Activated naive CD8-positive, alpha-beta T cell treated with anti-CD3 and anti-CD28 coated beads for 36 hours (primary cell): ENCODE data around the gene PSKH1. TPM values are rescaled to one million over a fixed set of nuclear protein-coding genes. Genes with fewer than 3 reads are reported as not detected.
"Not testable (repeated sequence)": the region's sequence is repeated elsewhere in the genome, so short reads cannot be mapped to it uniquely, and the experiment has no call there.

Experiments
- DNase-seq: peaks from one replicate; pipeline ENCODE4 v3.0.0; 2021
- H3K27ac Mint-ChIP-seq: one replicate; pipeline ENCODE4 v1.8.0; 2022; ENCODE audit warnings: mild to moderate bottlenecking, moderate library complexity, mixed read lengths
- H3K27me3 Mint-ChIP-seq: one replicate; pipeline ENCODE4 v1.8.0; 2022; ENCODE audit warnings: mild to moderate bottlenecking, mixed read lengths
- H3K36me3 Mint-ChIP-seq: one replicate; pipeline ENCODE4 v1.8.0; 2021; ENCODE audit warnings: mild to moderate bottlenecking, mixed read lengths
- H3K4me1 Mint-ChIP-seq: one replicate; pipeline ENCODE4 v1.8.0; 2021; ENCODE audit warnings: mixed read lengths
- H3K4me3 Mint-ChIP-seq: one replicate; pipeline ENCODE4 v1.8.0; 2022; ENCODE audit warnings: mild to moderate bottlenecking, moderate library complexity, mixed read lengths
- H3K9me3 Mint-ChIP-seq: one replicate; pipeline ENCODE4 v1.8.0; 2022; ENCODE audit warnings: mixed read lengths
- total RNA-seq, 2 experiments: library from RNA; stranded (reverse); gene quantifications; one replicate each; pipeline ENCODE4 v1.2.3, GENCODE V29; 2021

The PSKH1 gene
- total RNA-seq, 2 experiments from 2014 or later = 9.9 to 10.6 TPM

GRCh38 chr16:67860589-67861398 lies 32.3 kb upstream of the PSKH1 start:
- H3K9me3 Mint-ChIP-seq = no peaks in the 10 kb centered on the region
- H3K36me3 Mint-ChIP-seq = peaks cover 4% of the 10 kb centered on the region
- no peaks in the 10 kb centered on the region for H3K27me3 Mint-ChIP-seq
- no peak overlapping the region for H3K4me3 Mint-ChIP-seq
- no peak overlapping the region for H3K27ac Mint-ChIP-seq
- DNase-seq = no peak
- peaks cover 15% of the 10 kb centered on the region for H3K4me1 Mint-ChIP-seq

DNA sequence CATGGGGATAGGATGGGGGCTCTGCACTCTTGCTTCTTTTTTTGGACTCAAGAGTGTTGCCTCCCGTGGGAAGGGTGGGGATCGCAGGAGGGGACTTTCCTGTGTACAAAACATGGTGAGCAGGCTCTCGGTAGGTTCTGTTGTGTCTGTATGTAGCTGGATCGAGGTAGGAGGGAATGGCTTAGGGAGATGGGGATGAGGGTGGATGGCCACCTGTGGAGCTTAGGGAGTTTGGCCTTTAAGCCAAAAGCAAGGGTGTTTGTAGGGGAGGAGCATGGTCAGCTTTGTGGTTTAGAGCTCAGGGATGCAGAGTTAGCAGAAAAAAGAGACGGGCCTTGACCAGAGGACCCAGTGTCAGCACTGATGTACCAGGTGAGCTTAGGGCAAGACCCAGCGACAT lies 31.2 kb upstream of the PSKH1 start:
- Mint-ChIP-seq H3K9me3 (no peaks in the 10 kb centered on the region), H3K4me3 (no peak overlapping the region), H3K36me3 (peaks cover 4% of the 10 kb centered on the region), H3K4me1 (peaks cover 10% of the 10 kb centered on the region), H3K27me3 (no peaks in the 10 kb centered on the region), H3K27ac (no peak overlapping the region)
- DNase-seq = no peak

- H3K4me3 Mint-ChIP-seq = no peak overlapping the region
- no peaks in the 10 kb centered on the region for H3K27me3 Mint-ChIP-seq
- DNase-seq = no peak
- peaks cover 4% of the 10 kb centered on the region for H3K36me3 Mint-ChIP-seq
- no peak overlapping the region for H3K27ac Mint-ChIP-seq
- H3K9me3 Mint-ChIP-seq = no peaks in the 10 kb centered on the region
- peaks cover 5% of the 10 kb centered on the region for H3K4me1 Mint-ChIP-seq
Measured at GRCh38 chr16:67862623-67863583, 30.2 kb upstream of the PSKH1 start.

GRCh38 chr16:67864044-67864443 lies 29.0 kb upstream of the PSKH1 start:
- not testable (repeated sequence) for H3K27me3 Mint-ChIP-seq, DNase-seq, H3K36me3 Mint-ChIP-seq, H3K4me1 Mint-ChIP-seq, H3K4me3 Mint-ChIP-seq, H3K27ac Mint-ChIP-seq, H3K9me3 Mint-ChIP-seq

DNA sequence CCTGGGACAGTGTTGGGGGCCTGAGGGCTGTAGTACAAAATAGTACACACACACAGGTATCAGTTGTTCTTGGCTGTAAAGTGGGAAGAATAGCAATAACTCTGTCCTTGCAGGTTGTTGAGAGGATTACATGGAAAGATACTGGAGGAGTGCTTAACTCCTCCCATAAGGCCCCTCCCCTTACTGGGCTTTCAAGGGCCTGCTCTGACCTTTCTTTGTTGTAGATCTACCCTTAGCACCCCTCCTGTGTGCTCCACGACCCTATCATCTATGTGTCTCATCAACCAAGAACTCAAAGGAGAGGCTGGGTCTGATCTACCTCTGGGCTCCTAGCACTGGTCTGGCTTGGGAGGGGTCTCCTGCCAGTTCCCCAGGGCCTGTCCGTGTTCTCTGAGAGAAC lies 28.5 kb upstream of the PSKH1 start:
- DNase-seq = no peak
- no peaks in the 10 kb centered on the region for H3K27me3 Mint-ChIP-seq
- peaks cover 5% of the 10 kb centered on the region for H3K4me1 Mint-ChIP-seq
- no peaks in the 10 kb centered on the region for H3K36me3 Mint-ChIP-seq
- no peak overlapping the region for H3K4me3 Mint-ChIP-seq
- no peak overlapping the region for H3K27ac Mint-ChIP-seq
- no peaks in the 10 kb centered on the region for H3K9me3 Mint-ChIP-seq

GRCh38 chr16:67865318-67865717 lies 27.7 kb upstream of the PSKH1 start:
- DNase-seq = no peak
- peaks cover 5% of the 10 kb centered on the region for H3K4me1 Mint-ChIP-seq
- no peak overlapping the region for H3K4me3 Mint-ChIP-seq
- H3K9me3 Mint-ChIP-seq = no peaks in the 10 kb centered on the region
- no peaks in the 10 kb centered on the region for H3K27me3 Mint-ChIP-seq
- H3K36me3 Mint-ChIP-seq = no peaks in the 10 kb centered on the region
- no peak overlapping the region for H3K27ac Mint-ChIP-seq

GRCh38 chr16:67868290-67868689 lies 24.8 kb upstream of the PSKH1 start:
- Mint-ChIP-seq H3K36me3 (no peaks in the 10 kb centered on the region), H3K4me1 (peaks cover 9% of the 10 kb centered on the region), H3K27ac (no peak overlapping the region), H3K27me3 (no peaks in the 10 kb centered on the region), H3K4me3 (no peak overlapping the region), H3K9me3 (no peaks in the 10 kb centered on the region)
- DNase-seq = no peak

GRCh38 chr16:67869653-67870052 lies 23.4 kb upstream of the PSKH1 start:
- H3K27ac Mint-ChIP-seq = no peak overlapping the region
- no peaks in the 10 kb centered on the region for H3K27me3 Mint-ChIP-seq
- H3K4me1 Mint-ChIP-seq = peaks cover 14% of the 10 kb centered on the region
- H3K4me3 Mint-ChIP-seq = no peak overlapping the region
- H3K36me3 Mint-ChIP-seq = peaks cover 6% of the 10 kb centered on the region
- no peaks in the 10 kb centered on the region for H3K9me3 Mint-ChIP-seq
- no peak for DNase-seq

- DNase-seq = no peak
- Mint-ChIP-seq H3K4me3 (no peak overlapping the region), H3K4me1 (peaks cover 20% of the 10 kb centered on the region), H3K27ac (no peak overlapping the region), H3K9me3 (no peaks in the 10 kb centered on the region), H3K27me3 (no peaks in the 10 kb centered on the region), H3K36me3 (peaks cover 9% of the 10 kb centered on the region)
Measured at GRCh38 chr16:67871256-67871655, 21.8 kb upstream of the PSKH1 start.

GRCh38 chr16:67872131-67872630 lies 20.9 kb upstream of the PSKH1 start:
- Mint-ChIP-seq H3K4me3 (peak overlapping the region; percentile 33), H3K4me1 (peaks cover 20% of the 10 kb centered on the region), H3K27me3 (no peaks in the 10 kb centered on the region), H3K36me3 (peaks cover 9% of the 10 kb centered on the region), H3K9me3 (no peaks in the 10 kb centered on the region), H3K27ac (peak overlapping the region; percentile 81)
- no peak for DNase-seq

GRCh38 chr16:67872631-67873434 lies 20.2 kb upstream of the PSKH1 start, which contains the start of gene EDC4:
Gene EDC4, plus strand, starts transcription at chr16:67873052. Its CDS starts 210 bp downstream, at chr16:67873262.
- Mint-ChIP-seq H3K4me1 (peaks cover 20% of the 10 kb centered on the region), H3K36me3 (peaks cover 12% of the 10 kb centered on the region)

DNA sequence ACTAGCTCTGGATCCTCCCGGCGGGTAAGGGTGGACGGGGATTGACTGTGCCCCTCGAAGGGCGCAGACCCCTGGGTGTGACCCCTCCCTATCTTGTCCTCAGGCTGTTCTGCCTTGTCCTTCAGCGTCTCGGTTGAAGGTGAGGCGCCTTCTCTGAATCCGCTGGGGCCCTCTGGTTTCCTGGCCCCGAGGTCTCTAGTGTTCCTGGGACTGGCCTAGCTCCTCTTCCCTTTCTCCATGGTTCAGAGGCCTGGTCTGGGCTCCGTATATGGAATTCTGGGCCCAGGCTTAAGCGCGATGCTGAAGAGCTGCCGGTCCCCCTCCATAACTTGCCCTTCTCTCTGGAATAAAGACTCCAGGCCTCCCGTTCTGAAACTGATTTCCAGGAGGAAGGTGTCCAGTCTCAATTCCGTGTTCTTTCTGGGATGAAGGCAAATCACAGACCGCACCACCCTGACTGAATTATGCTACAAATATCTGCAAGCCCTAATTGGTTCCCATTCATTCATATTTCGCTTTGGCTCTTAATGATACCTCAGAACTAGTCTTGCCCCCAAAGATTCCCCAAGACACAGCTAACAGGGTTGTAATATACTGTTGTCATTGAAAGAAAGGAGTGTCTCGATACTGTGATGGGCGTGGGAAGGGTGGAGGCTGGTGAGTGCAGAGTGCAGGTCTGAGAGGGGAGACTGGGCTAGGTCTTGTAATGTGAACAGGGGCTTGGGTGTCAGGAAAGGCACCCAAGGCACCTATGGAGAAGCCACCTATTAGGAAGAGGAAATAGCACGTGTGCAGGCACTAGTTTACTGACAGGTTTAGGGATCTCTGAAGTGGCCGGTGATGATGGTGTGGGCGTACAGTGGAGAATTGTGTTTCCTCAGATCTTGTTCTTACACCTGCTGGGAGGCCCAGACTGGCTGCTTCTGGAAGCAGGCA lies 19.4 kb upstream of the PSKH1 start:
- H3K4me1 Mint-ChIP-seq = peaks cover 20% of the 10 kb centered on the region
- no peaks in the 10 kb centered on the region for H3K9me3 Mint-ChIP-seq
- H3K36me3 Mint-ChIP-seq = peaks cover 15% of the 10 kb centered on the region
- no peak for DNase-seq
- H3K27me3 Mint-ChIP-seq = no peaks in the 10 kb centered on the region
- peak overlapping the region; percentile 90 for H3K27ac Mint-ChIP-seq
- H3K4me3 Mint-ChIP-seq = peak overlapping the region; percentile 89

More at GRCh38 chr16:67872631-67873434, 20.2 kb upstream of the PSKH1 start, which contains the start of gene EDC4:
- DNase-seq = peak; percentile 91
- Mint-ChIP-seq H3K27me3 (no peaks in the 10 kb centered on the region), H3K27ac (peak within 1 kb of the TSS; percentile 90), H3K4me3 (peak within 1 kb of the TSS; percentile 89), H3K9me3 (no peaks in the 10 kb centered on the region)

- no peak for DNase-seq
- Mint-ChIP-seq H3K4me3 (peak overlapping the region; percentile 89), H3K27ac (peak overlapping the region; percentile 90), H3K9me3 (no peaks in the 10 kb centered on the region), H3K27me3 (no peaks in the 10 kb centered on the region), H3K4me1 (peaks cover 20% of the 10 kb centered on the region), H3K36me3 (peaks cover 15% of the 10 kb centered on the region)
Measured at GRCh38 chr16:67874372-67874771, 18.7 kb upstream of the PSKH1 start.
